ENCODE results near the gene CHID1.

CHID1 gene

DNA sequence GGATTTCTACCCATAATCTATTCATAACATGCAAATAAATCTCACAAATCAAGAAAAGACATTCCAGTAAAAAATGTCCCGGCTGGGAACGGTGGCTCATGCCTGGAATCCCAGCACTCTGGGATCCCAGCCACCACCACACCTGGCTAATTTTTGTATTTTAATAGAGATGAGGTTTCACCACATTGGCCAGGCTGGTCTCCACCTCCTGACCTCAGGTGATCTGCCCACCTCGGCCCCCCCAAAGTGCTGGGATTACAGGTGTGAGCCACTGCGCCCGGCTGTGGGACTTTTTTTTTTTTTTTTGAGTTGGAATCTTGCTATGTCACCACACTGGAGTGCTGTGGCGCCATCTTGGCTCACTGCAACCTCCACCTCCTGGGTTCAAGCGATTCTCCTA, 4.7 kb downstream of the CHID1 start:
- TF ChIP-seq, protein P1, sequence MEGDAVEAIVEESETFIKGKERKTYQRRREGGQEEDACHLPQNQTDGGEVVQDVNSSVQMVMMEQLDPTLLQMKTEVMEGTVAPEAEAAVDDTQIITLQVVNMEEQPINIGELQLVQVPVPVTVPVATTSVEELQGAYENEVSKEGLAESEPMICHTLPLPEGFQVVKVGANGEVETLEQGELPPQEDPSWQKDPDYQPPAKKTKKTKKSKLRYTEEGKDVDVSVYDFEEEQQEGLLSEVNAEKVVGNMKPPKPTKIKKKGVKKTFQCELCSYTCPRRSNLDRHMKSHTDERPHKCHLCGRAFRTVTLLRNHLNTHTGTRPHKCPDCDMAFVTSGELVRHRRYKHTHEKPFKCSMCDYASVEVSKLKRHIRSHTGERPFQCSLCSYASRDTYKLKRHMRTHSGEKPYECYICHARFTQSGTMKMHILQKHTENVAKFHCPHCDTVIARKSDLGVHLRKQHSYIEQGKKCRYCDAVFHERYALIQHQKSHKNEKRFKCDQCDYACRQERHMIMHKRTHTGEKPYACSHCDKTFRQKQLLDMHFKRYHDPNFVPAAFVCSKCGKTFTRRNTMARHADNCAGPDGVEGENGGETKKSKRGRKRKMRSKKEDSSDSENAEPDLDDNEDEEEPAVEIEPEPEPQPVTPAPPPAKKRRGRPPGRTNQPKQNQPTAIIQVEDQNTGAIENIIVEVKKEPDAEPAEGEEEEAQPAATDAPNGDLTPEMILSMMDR (IDR thresholded peaks at IDR 0.05; ENCODE audit: extremely low read depth, insufficient read depth, missing control alignments), result no peak
- in situ Hi-C loops (cut with MboI; ENCODE audit: low pct_unique_long_range_greater_than_20kb, low sequenced_read_pairs, unreplicated experiment), result no loop called here
- DNase-seq (ENCODE audit: low spot score), result no peak

DNA sequence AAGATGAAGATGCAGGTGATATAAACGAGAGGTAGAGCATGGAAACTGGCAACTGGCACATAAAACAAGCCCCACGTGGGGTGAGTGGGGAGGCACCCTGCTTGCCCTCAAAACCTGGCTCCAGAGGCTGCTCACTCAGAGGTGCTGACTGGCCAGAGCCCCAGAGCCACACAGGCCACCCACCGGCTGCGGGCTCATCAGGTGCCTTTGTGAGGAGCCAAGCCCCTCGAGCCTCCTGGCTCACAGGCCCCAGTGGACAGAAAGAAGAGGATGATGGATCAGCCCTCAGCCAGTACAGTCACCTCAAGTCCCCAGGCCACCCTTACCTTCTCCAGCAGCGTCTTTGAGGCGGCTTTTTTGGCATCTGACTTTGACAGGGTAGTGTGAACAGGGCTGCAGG, 6.2 kb downstream of the CHID1 start:
- in situ Hi-C loops (cut with MboI; ENCODE audit: low pct_unique_long_range_greater_than_20kb, low sequenced_read_pairs, unreplicated experiment), result no loop called here
- TF ChIP-seq, protein P1 (IDR thresholded peaks at IDR 0.05; ENCODE audit: extremely low read depth, insufficient read depth, missing control alignments), result no peak
- DNase-seq (ENCODE audit: low spot score), result no peak

DNA sequence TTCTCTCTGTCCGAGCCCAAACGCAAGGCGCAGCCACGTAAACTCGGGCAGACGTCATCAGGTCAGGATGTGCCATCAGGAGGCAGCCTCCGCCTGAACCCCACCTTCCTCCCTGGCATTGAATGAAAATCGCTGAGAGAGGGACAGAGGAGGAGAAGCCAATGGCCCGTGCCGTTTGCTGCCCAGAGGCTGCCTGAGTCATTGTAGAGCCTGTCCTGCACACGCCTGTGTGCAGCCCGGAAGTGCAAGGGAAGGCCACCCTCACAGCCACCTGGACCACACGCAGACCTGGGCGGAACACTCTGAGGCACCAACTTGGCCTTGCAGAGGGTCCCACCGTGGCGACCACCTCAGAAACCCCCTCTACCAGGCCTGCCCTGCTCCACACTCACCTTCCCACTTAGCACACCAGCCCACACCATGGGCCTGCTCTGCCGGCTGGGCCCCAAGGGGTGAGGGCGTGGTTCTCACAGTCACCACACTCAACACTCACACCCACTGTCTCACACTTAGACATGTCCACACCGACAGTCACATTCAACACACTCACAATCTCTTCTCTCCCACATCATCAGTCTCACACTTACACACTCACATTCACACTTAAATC, 9.1 kb downstream of the CHID1 start:
- DNase-seq (ENCODE audit: low spot score), result no peak
- in situ Hi-C loops (cut with MboI; ENCODE audit: low pct_unique_long_range_greater_than_20kb, low sequenced_read_pairs, unreplicated experiment), result no loop called here
- TF ChIP-seq, protein P1 (IDR thresholded peaks at IDR 0.05; ENCODE audit: extremely low read depth, insufficient read depth, missing control alignments), result no peak

DNA sequence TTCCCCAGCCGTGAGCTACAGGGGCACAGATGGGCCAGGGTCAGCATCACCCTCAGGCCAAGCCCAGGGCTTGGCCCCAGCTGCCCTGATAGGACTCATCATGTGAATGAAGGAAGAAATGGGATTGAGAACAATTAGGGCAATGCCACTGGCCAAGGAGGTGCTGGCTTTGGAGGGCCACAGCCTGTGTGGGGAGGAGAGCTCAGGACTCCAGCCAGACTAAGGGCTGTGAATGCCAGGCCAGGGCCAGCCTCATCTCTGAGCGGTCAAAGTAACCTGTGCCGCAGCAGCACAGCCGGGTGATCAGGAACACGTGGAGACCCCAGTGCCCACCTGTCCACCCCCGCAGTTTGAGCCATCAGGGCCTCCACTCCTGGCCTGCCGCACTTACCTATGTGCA, 10.1 kb downstream of the CHID1 start:
- in situ Hi-C loops (cut with MboI; ENCODE audit: low pct_unique_long_range_greater_than_20kb, low sequenced_read_pairs, unreplicated experiment), result no loop called here
- DNase-seq (ENCODE audit: low spot score), result no peak
- TF ChIP-seq, protein P1 (IDR thresholded peaks at IDR 0.05; ENCODE audit: extremely low read depth, insufficient read depth, missing control alignments), result no peak

DNA sequence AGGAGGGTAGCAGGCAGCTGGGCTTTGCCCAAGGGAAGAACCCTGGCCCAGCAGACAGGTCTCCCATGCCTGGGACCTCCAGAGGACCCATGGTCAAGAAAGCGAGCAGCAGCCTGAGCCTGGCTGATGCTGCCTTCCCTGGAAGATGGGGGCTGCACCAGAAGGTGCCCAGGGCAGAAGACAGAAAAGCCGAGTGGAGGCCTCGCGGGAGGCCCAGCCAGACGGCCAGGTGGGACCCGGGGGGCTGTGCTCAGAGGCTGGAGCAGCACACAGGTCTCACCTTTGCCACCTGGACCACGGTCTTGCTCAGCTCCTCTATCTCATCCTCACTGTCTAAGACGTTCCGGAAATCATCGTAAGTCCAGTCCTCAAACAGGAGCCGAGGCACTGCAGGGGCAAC, 10.9 kb downstream of the CHID1 start:
- TF ChIP-seq, protein P1 (IDR thresholded peaks at IDR 0.05; ENCODE audit: extremely low read depth, insufficient read depth, missing control alignments), result no peak
- no peak for DNase-seq (ENCODE audit: low spot score)
- in situ Hi-C loops (cut with MboI; ENCODE audit: low pct_unique_long_range_greater_than_20kb, low sequenced_read_pairs, unreplicated experiment), result no loop called here

DNA sequence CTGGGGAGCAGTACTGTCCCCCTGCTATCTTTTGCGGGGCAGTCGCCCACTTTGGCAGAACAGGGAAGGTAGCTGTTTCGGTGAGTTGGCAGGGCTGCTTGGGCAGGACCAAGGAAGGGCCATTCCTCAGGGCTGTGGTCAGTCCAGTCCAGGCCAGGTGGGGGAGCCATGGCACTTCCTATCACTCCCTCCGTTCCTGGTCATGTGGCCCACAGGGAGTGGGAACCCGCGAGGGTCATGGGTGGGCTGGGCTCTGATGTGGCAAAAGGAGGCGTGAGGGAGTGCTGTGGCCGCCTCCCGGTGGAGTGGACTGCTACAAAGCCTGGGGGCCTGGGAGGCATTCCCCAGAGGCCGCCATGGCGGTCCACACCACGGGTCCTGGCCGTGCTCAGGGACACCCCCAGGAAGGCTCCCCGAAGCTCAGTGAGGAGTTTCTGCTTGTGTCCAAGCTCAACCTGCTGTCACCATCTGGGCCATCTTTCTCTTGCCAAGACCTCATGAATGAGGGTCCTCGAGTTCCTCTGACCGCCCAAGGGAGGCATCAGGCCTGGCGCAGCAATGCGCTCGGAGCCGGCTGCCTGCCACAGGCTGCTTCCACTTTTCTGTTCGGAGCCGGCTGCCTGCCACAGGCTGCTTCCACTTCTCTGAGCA, 11.9 kb downstream of the CHID1 start:
- DNase-seq (ENCODE audit: low spot score), result no peak
- in situ Hi-C loops (cut with MboI; ENCODE audit: low pct_unique_long_range_greater_than_20kb, low sequenced_read_pairs, unreplicated experiment), result no loop called here
- TF ChIP-seq, protein P1 (IDR thresholded peaks at IDR 0.05; ENCODE audit: extremely low read depth, insufficient read depth, missing control alignments), result no peak

Measured in GM13977 (cell line).